Trophoblast cell (in vitro differentiated cells and primary cell): ENCODE measurements around the gene R3HCC1L.

Experiments used
- DNase-seq, 2 donors: peaks; one replicate each; pipeline ENCODE4 v3.0.0-alpha.2; 2016
- H2AFZ ChIP-seq: 2 replicates; pipeline ENCODE4 v1.6.1; 2013; ENCODE audit warnings: low read length, moderate library complexity, mild to moderate bottlenecking; ENCODE audit not compliant: insufficient read depth, poor library complexity
- H2AK5ac ChIP-seq: 2 replicates; pipeline ENCODE4 v1.6.1; 2013; ENCODE audit warnings: mild to moderate bottlenecking, low read length
- H2BK120ac ChIP-seq: 2 replicates; pipeline ENCODE4 v1.6.1; 2013; ENCODE audit warnings: low read length, mild to moderate bottlenecking, moderate library complexity; ENCODE audit not compliant: insufficient read depth, poor library complexity
- H2BK12ac ChIP-seq: 2 replicates; pipeline ENCODE4 v1.6.1; 2013; ENCODE audit warnings: mild to moderate bottlenecking, low read length, moderate library complexity
- H2BK5ac ChIP-seq: 2 replicates; pipeline ENCODE4 v1.6.1; 2013; ENCODE audit warnings: low read length, low read depth, moderate library complexity, mild to moderate bottlenecking; ENCODE audit not compliant: poor library complexity
- H3K14ac ChIP-seq: 2 replicates; pipeline ENCODE4 v1.6.1; 2013; ENCODE audit warnings: mild to moderate bottlenecking, low read length
- H3K18ac ChIP-seq: 2 replicates; pipeline ENCODE4 v1.6.1; 2013; ENCODE audit warnings: mild to moderate bottlenecking, low read length
- H3K23ac ChIP-seq: 2 replicates; pipeline ENCODE4 v1.6.1; 2013; ENCODE audit warnings: low read length
- H3K27ac ChIP-seq: 2 replicates; pipeline ENCODE4 v1.5.1; 2013; ENCODE audit warnings: low read depth, mild to moderate bottlenecking, inconsistent platforms, low read length, moderate library complexity
- H3K27me3 ChIP-seq: 2 replicates; pipeline ENCODE4 v1.6.1; 2013; ENCODE audit warnings: inconsistent platforms, mild to moderate bottlenecking, low read length, moderate library complexity; ENCODE audit not compliant: insufficient read depth
- H3K36me3 ChIP-seq, 2 experiments: 1 replicate in 1 of 2; 2 replicates in 1 of 2; pipeline ENCODE4 v1.6.1; 2013; ENCODE audit warnings: low read length in 2 of 2, mild to moderate bottlenecking in 2 of 2, moderate library complexity in 1 of 2; ENCODE audit not compliant: insufficient read depth in 2 of 2, control insufficient read depth in 1 of 2
- H3K4ac ChIP-seq: 2 replicates; pipeline ENCODE4 v1.6.1; 2013; ENCODE audit warnings: low read depth, mild to moderate bottlenecking, low read length, moderate library complexity
- H3K4me1 ChIP-seq, 2 experiments: 1 replicate in 1 of 2; 2 replicates in 1 of 2; pipeline ENCODE4 v1.6.1; 2013; ENCODE audit warnings: low read length in 2 of 2, mild to moderate bottlenecking in 2 of 2, moderate library complexity in 1 of 2; ENCODE audit not compliant: insufficient read depth in 2 of 2, control insufficient read depth in 1 of 2
- H3K4me2 ChIP-seq: 2 replicates; pipeline ENCODE4 v1.6.1; 2013; ENCODE audit warnings: inconsistent platforms, mild to moderate bottlenecking, low read length, moderate library complexity
- H3K4me3 ChIP-seq: 2 replicates; pipeline ENCODE4 v1.5.1; 2013; ENCODE audit warnings: mild to moderate bottlenecking, low read depth, low read length, inconsistent platforms
- H3K79me1 ChIP-seq: one replicate; pipeline ENCODE4 v1.6.1; 2013; ENCODE audit warnings: low read length
- H3K79me2 ChIP-seq: 2 replicates; pipeline ENCODE4 v1.6.1; 2013; ENCODE audit warnings: low read length, mild to moderate bottlenecking; ENCODE audit not compliant: control insufficient read depth, insufficient read depth, poor library complexity
- H3K9ac ChIP-seq: 2 replicates; pipeline ENCODE4 v1.6.1; 2013; ENCODE audit warnings: mild to moderate bottlenecking, low read length
- H3K9me3 ChIP-seq: 2 replicates; pipeline ENCODE4 v1.6.1; 2013; ENCODE audit warnings: low read depth, mild to moderate bottlenecking, control low read depth, inconsistent platforms, low read length; ENCODE audit not compliant: insufficient read depth
- H4K12ac ChIP-seq: 2 replicates; pipeline ENCODE4 v1.6.1; 2013; ENCODE audit warnings: low read depth, mild to moderate bottlenecking, low read length, moderate library complexity
- H4K8ac ChIP-seq: 2 replicates; pipeline ENCODE4 v1.6.1; 2013; ENCODE audit warnings: low read depth, mild to moderate bottlenecking, low read length, moderate library complexity
- H4K91ac ChIP-seq: one replicate; pipeline ENCODE4 v1.6.1; 2013; ENCODE audit warnings: low read depth, mild to moderate bottlenecking, low read length, moderate library complexity
- WGBS: extraction: QIAGEN DNeasy Blood & Tissue Kit; methylation state at CpG from one replicate; pipeline ENCODE4 v1.1.7; 2013; ENCODE audit warnings: missing lambda C conversion rate; ENCODE audit not compliant: insufficient read length, insufficient coverage; ENCODE audit errors: extremely low coverage; 5-methylcytosine and 5-hydroxymethylcytosine counted together

Gene R3HCC1L

DNA sequence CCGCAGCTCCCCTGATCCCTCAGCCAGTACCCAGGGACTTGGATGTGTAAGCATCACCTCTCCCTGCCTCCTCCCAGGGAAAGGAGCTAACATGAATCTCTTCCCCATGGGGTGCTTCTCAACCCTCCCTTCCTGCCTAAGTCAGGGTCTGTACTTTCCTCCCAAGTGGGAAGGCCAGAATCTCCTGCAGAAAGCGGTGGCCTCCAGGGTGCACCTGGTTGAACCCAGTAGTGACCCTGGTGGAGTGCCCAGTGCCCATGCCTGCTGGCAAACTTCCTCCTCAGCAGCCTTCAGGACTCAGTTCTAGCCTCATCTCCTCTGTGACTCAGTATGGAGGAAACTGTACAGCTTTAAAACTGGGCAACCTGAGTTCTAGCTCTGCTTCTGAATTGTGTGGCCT, 136.3 kb downstream of the R3HCC1L start:
- no peak overlapping the region for H2BK12ac ChIP-seq
- no peak overlapping the region for H3K18ac ChIP-seq
- H3K9me3 ChIP-seq: no peaks in the 10 kb centered on the region
- no peak overlapping the region for H3K27ac ChIP-seq
- H3K27me3 ChIP-seq: no peaks in the 10 kb centered on the region
- no peak overlapping the region for H3K23ac ChIP-seq
- H2AK5ac ChIP-seq: no peak overlapping the region
- H3K36me3 ChIP-seq: no peaks in the 10 kb centered on the region
- no peak overlapping the region for H3K14ac ChIP-seq
- peaks cover 17 to 21% of the 10 kb centered on the region in 2 experiments for H3K4me1 ChIP-seq
- H2BK120ac ChIP-seq: no peak overlapping the region
- H3K79me1 ChIP-seq: peaks cover 7% of the 10 kb centered on the region
- H3K4me2 ChIP-seq: no peak overlapping the region
- H4K8ac ChIP-seq: no peak overlapping the region
- no peak overlapping the region for H2BK5ac ChIP-seq
- no peak overlapping the region for H3K4me3 ChIP-seq
- H3K9ac ChIP-seq: no peak overlapping the region
- H3K79me2 ChIP-seq: no peaks in the 10 kb centered on the region
- DNase-seq: no peak
- no peak overlapping the region for H4K91ac ChIP-seq
- H3K4ac ChIP-seq: no peak overlapping the region
- no CpG with 5 or more reads among the region's 2 CpGs for WGBS
- H2AFZ ChIP-seq: no peak overlapping the region
- no peak overlapping the region for H4K12ac ChIP-seq

DNA sequence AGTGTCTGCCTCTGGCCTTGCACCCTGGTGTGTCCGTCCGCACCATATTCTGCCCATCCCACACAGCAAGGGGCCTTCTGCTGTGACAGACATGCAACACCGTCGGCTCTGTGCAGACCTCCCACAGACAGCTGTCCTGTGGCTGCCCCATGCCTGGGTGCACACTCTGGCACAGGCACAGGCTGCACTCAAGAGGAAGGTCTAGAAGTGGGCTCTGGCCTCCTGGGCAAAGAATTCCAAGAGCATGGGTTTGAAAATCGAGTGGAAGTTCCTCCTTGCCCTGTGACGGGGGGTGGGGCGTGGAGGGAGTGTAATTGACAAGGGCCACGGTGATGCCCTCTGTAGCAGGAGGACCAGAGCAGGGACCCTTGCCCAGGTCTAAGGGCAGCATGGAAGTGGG, 137.8 kb downstream of the R3HCC1L start:
- H2BK12ac ChIP-seq: no peak overlapping the region
- no peak overlapping the region for H4K12ac ChIP-seq
- no peak overlapping the region for H3K23ac ChIP-seq

DNA sequence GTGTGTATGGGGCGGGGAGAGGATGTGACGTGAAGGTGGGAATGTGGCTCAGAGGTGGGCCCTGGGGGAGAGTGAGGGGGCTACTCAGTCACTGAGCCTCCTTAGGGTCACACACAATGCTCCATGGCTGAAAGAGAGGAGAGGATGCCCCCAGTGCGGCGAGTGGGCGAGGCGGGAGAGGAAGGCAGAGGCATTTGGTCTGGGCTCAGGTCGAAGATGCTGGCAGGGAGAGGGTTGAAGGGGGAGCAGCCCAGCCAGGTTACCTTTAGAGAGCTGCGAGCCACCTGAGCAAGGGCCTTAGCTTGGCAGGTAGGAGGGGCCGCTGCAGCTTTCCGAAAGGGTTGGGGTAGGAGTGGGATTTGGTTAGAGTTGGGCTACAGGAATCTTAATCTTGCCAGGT, 138.2 kb downstream of the R3HCC1L start:
- no peak overlapping the region for H2BK12ac ChIP-seq
- no peak overlapping the region for H4K8ac ChIP-seq
- H4K12ac ChIP-seq: no peak overlapping the region
- no peak overlapping the region for H3K4me3 ChIP-seq
- H3K4me2 ChIP-seq: no peak overlapping the region
- H3K9me3 ChIP-seq: peaks cover 2% of the 10 kb centered on the region
- H2AFZ ChIP-seq: no peak overlapping the region
- WGBS: no CpG with 5 or more reads among the region's 10 CpGs
- no peak overlapping the region for H2BK120ac ChIP-seq
- no peak overlapping the region for H2AK5ac ChIP-seq
- no peak overlapping the region for H3K27ac ChIP-seq
- no peak for DNase-seq
- H3K18ac ChIP-seq: no peak overlapping the region
- no peaks in the 10 kb centered on the region for H3K36me3 ChIP-seq
- H2BK5ac ChIP-seq: no peak overlapping the region
- H3K4ac ChIP-seq: no peak overlapping the region
- no peaks in the 10 kb centered on the region for H3K27me3 ChIP-seq
- no peak overlapping the region for H3K23ac ChIP-seq
- H3K9ac ChIP-seq: no peak overlapping the region
- H4K91ac ChIP-seq: no peak overlapping the region
- no peak overlapping the region for H3K14ac ChIP-seq
- H3K79me1 ChIP-seq: peaks cover 7% of the 10 kb centered on the region
- H3K79me2 ChIP-seq: no peaks in the 10 kb centered on the region
- peaks cover 15 to 18% of the 10 kb centered on the region in 2 experiments for H3K4me1 ChIP-seq

More for the DNA sequence above, 137.8 kb downstream of the R3HCC1L start:
- no peak overlapping the region for H3K9ac ChIP-seq
- H3K18ac ChIP-seq: no peak overlapping the region
- H3K27ac ChIP-seq: no peak overlapping the region
- H2AK5ac ChIP-seq: no peak overlapping the region
- H3K36me3 ChIP-seq: no peaks in the 10 kb centered on the region
- no peaks in the 10 kb centered on the region for H3K79me2 ChIP-seq
- no peak overlapping the region for H2BK120ac ChIP-seq
- no peak overlapping the region for H3K14ac ChIP-seq
- H2AFZ ChIP-seq: no peak overlapping the region
- peaks cover 7% of the 10 kb centered on the region for H3K79me1 ChIP-seq
- no CpG with 5 or more reads among the region's 8 CpGs for WGBS
- H3K4ac ChIP-seq: no peak overlapping the region
- peaks cover 15 to 18% of the 10 kb centered on the region in 2 experiments for H3K4me1 ChIP-seq
- H3K9me3 ChIP-seq: peaks cover 2% of the 10 kb centered on the region
- no peak overlapping the region for H4K8ac ChIP-seq
- H3K27me3 ChIP-seq: no peaks in the 10 kb centered on the region
- H2BK5ac ChIP-seq: no peak overlapping the region
- no peak overlapping the region for H4K91ac ChIP-seq
- no peak for DNase-seq
- H3K4me3 ChIP-seq: no peak overlapping the region
- H3K4me2 ChIP-seq: no peak overlapping the region

DNA sequence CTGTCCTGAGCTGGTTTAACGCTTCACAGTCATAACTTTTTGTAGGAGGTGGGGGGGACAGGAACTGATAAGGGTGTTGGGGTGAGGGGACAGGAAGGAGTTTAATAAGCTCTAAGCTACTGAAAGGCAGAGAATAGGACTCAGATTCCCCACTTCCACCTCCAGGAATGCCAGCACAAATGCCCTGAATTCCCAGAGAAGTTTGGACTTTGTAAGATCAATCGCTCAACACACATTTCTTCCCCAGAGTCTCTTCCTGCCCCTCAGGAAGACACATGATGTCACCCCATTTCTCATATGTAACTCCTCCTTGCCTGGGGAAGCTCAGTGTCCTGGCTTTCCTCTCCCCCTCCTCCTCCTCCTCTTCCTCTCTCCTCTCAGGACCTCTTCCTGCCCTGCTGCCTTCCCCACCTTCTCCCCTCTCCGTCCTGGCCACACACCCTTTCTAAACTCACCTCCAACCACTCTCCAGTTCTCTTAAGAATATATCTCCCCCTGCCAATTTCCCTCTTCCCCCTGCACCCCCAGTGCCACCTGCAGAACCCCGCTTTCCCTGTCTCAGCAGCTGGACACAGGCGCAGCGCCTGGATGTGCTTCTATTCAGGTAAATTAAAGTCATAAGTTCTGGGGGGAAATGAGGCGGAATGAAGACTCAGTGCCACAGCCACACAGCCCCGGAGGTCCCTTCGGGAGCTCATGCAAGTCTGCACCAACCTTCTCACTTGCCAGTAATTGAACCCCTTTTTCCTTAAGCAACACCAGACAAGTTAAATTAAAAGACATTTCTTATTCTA, 138.8 kb downstream of the R3HCC1L start:
- Histone ChIP-seq H3K4me2 (no peak overlapping the region), H3K9me3 (peaks cover 2% of the 10 kb centered on the region), H3K4me3 (no peak overlapping the region), H3K4ac (no peak overlapping the region), H2BK12ac (no peak overlapping the region), H3K27ac (no peak overlapping the region), H3K23ac (no peak overlapping the region), H3K36me3 (no peaks in the 10 kb centered on the region), H4K91ac (no peak overlapping the region), H4K12ac (no peak overlapping the region), H2AK5ac (no peak overlapping the region), H3K27me3 (no peaks in the 10 kb centered on the region), H3K14ac (no peak overlapping the region), H2BK5ac (no peak overlapping the region), H3K79me1 (peaks cover 4% of the 10 kb centered on the region), H3K79me2 (no peaks in the 10 kb centered on the region), H3K18ac (no peak overlapping the region), H2BK120ac (no peak overlapping the region), H3K4me1 (peaks cover 12 to 18% of the 10 kb centered on the region in 2 experiments), H4K8ac (no peak overlapping the region), H3K9ac (no peak overlapping the region), H2AFZ (no peak overlapping the region)
- no peak for DNase-seq
- WGBS: no CpG with 5 or more reads among the region's 9 CpGs
